Measurements from ENCODE around the gene CLCA2. TPM values are rescaled to one million over a fixed set of nuclear protein-coding genes. Genes with fewer than 3 reads are reported as not detected.

Gene CLCA2
- polyA plus RNA-seq, 1 of the 3 experiments (the other 2 are of a cell fraction) = 0.02 TPM

- no peaks in the 10 kb centered on the region for H3K9me3 ChIP-seq
- peaks cover 43% of the 10 kb centered on the region for H3K79me2 ChIP-seq (ENCODE audit: insufficient read depth)
- ChIA-PET POLR2A (interaction anchor here (0.9 to 1.5 kb wide), 4 partner anchors 10 to 308 kb away, joined by 3 to 5 read pairs (median 4); partner anchors contain the start of genes CLCA2 and SH3GLB1), CTCF (interaction anchor here (0.8 to 1.6 kb wide), 4 partner anchors 10 to 309 kb away, joined by 3 to 7 read pairs (median 6); no protein-coding TSS in a partner anchor)
- DNase-seq = no peak
- peak overlapping the region; percentile 82; the same call in 1 of the 2 replicates for H3K9ac ChIP-seq
- peak overlapping the region; percentile 99 for H2AFZ ChIP-seq (ENCODE audit: low read depth)
- H3K4me2 ChIP-seq = peak overlapping the region; percentile 84
- H3K36me3 ChIP-seq (replicated peaks in 1 of 2; ENCODE audit: control insufficient read depth in 1 of 2, insufficient read depth in 2 of 2, low read length in 1 of 2) = peaks cover 0 to 3% of the 10 kb centered on the region in 2 experiments
- H3K27ac ChIP-seq (ENCODE audit: low read depth in 2 of 2, low read length in 1 of 2) = peak overlapping the region; percentile 74 to 90
- H4K20me1 ChIP-seq (ENCODE audit: insufficient read depth) = no peaks in the 10 kb centered on the region
- H3K4me1 ChIP-seq (ENCODE audit: control insufficient read depth in 1 of 2, insufficient read depth in 2 of 2, low read depth in 1 of 2, low read length in 1 of 2) = peaks cover 0 to 6% of the 10 kb centered on the region in 2 experiments; a peak in 1 of 4 replicates
- no peaks in the 10 kb centered on the region for H3K9me2 ChIP-seq
- H3F3A ChIP-seq (replicated peaks; ENCODE audit: insufficient read depth) = peaks cover 16% of the 10 kb centered on the region
- 14% methylated on average over 9 of the region's 9 CpGs for WGBS (ENCODE audit: low lambda C conversion rate)
- H3K4me3 ChIP-seq (ENCODE audit: low read depth in 2 of 2, low read length in 1 of 2) = peak overlapping the region; percentile 96 to 97
- H3K27me3 ChIP-seq (ENCODE audit: insufficient read depth) = no peaks in the 10 kb centered on the region
- no peak for TF ChIP-seq CTCF (IDR thresholded peaks at IDR 0.05)
- no peak for TF ChIP-seq USF2 (IDR thresholded peaks at IDR 0.05; ENCODE audit: borderline replicate concordance, low read depth, low read length)
- TF ChIP-seq GATA2 (CRISPR knock-in tag; IDR thresholded peaks at IDR 0.05) = no peak
Observed at GRCh38 chr1:86396498-86396890, 27.5 kb upstream of the CLCA2 start.

GRCh38 chr1:86409416-86410021 is 14.5 kb upstream of the CLCA2 start:
- no peaks in the 10 kb centered on the region for H3F3A ChIP-seq (replicated peaks; ENCODE audit: insufficient read depth)
- H3K4me2 ChIP-seq = no peak overlapping the region
- H3K9ac ChIP-seq = no peak overlapping the region
- H3K9me2 ChIP-seq = no peaks in the 10 kb centered on the region
- H3K79me2 ChIP-seq (ENCODE audit: insufficient read depth) = no peaks in the 10 kb centered on the region
- no peaks in the 10 kb centered on the region; the same call in 1 of the 2 replicates for H3K27me3 ChIP-seq (ENCODE audit: insufficient read depth)
- no peak overlapping the region for H3K4me3 ChIP-seq (ENCODE audit: low read depth in 2 of 2, low read length in 1 of 2)
- no peaks in the 10 kb centered on the region for H3K4me1 ChIP-seq (ENCODE audit: control insufficient read depth in 1 of 2, insufficient read depth in 2 of 2, low read depth in 1 of 2, low read length in 1 of 2)
- ChIA-PET POLR2A (no interaction called here), CTCF (no interaction called here)
- no peaks in the 10 kb centered on the region for H4K20me1 ChIP-seq (ENCODE audit: insufficient read depth)
- no peak overlapping the region for H3K27ac ChIP-seq (ENCODE audit: low read depth in 2 of 2, low read length in 1 of 2)
- H2AFZ ChIP-seq (ENCODE audit: low read depth) = no peak overlapping the region
- H3K36me3 ChIP-seq (replicated peaks in 1 of 2; ENCODE audit: control insufficient read depth in 1 of 2, insufficient read depth in 2 of 2, low read length in 1 of 2) = no peaks in the 10 kb centered on the region
- H3K9me3 ChIP-seq = no peaks in the 10 kb centered on the region
- no peak for DNase-seq
- peak; percentile 38; the same call in 1 of the 2 replicates for TF ChIP-seq USF1 (IDR thresholded peaks at IDR 0.05; ENCODE audit: borderline replicate concordance, low read depth)
- TF ChIP-seq RCOR1 (IDR thresholded peaks at IDR 0.05; ENCODE audit: low read length) = no peak
- no peak for TF ChIP-seq FOXJ3 (CRISPR knock-in tag; IDR thresholded peaks at IDR 0.05)
- WGBS (ENCODE audit: low lambda C conversion rate) = 72% methylated on average over 6 of the region's 6 CpGs

Measured in SK-N-SH (cell line).